Measurements from ENCODE around the gene MAST4. TPM values are rescaled to one million over a fixed set of nuclear protein-coding genes. Genes with fewer than 3 reads are reported as not detected.

The MAST4 gene
- polyA plus RNA-seq, 1 donor (not counting 4 experiments of a cell fraction or from before 2014, with no cell fraction given), result 19.8 TPM

DNA sequence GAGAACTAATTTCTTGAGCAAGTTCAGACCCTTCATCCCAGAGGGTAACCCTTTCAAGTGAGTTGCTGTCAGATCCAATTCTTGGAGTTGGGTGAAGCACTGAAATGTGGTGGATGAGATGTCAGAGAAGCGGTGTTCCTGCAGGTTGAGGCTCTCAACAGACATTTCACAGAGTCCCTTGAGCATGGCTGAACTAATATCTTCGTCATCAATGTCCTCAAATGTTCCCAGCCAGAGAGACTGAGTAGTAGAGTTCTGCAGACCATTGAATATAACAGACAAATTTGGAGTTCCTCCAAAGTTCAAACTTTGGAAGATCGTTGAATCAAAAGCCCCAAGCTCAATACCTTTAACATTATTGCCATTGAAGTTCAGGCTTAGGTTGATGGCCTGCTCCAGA, 587.7 kb downstream of the MAST4 start:
- TF ChIP-seq EZH2 (IDR thresholded peaks at IDR 0.05; ENCODE audit: low read length) (no peak), CTCF (optimal IDR thresholded peaks at IDR 0.05 in 1 of 3, IDR thresholded peaks at IDR 0.05 in 1 of 3, conservative IDR thresholded peaks at IDR 0.05 in 1 of 3; ENCODE audit: extremely low read depth in 1 of 3, insufficient read depth in 2 of 3, low read length in 3 of 3) (no peak)
- dilution Hi-C loops (cut with MboI; ENCODE audit: extremely low pct_ligation_motif_present, low sequenced_read_pairs), result no loop called here
- Histone ChIP-seq H3K4me1 (ENCODE audit: control insufficient read depth, extremely low read depth, insufficient read depth, low read length) (peaks cover 4% of the 10 kb centered on the region), H2AFZ (ENCODE audit: control insufficient read depth, low read length) (no peak overlapping the region), H3K36me3 (ENCODE audit: control insufficient read depth in 2 of 2, extremely low read depth in 1 of 2, insufficient read depth in 2 of 2, low read length in 2 of 2) (no peaks in the 10 kb centered on the region), H3K27ac (ENCODE audit: control insufficient read depth, insufficient read depth, low read length) (no peak overlapping the region), H3K79me2 (ENCODE audit: control insufficient read depth, insufficient read depth, low read length) (no peaks in the 10 kb centered on the region), H3K9me3 (ENCODE audit: control insufficient read depth, low read depth, low read length) (no peaks in the 10 kb centered on the region), H4K20me1 (ENCODE audit: control insufficient read depth, extremely low read depth, insufficient read depth, low read length) (no peaks in the 10 kb centered on the region), H3K4me2 (ENCODE audit: control insufficient read depth, extremely low read depth, insufficient read depth, low read depth, low read length) (no peak overlapping the region), H3K4me3 (ENCODE audit: control insufficient read depth in 2 of 3, extremely low read depth in 1 of 3, insufficient read depth in 2 of 3, low read depth in 1 of 3, low read length in 3 of 3) (no peak overlapping the region), H3K9me1 (ENCODE audit: control insufficient read depth, extremely low read depth, insufficient read depth, low read length) (no peaks in the 10 kb centered on the region), H3K9ac (ENCODE audit: control insufficient read depth, extremely low read depth, insufficient read depth, low read length) (no peak overlapping the region), H3K27me3 (ENCODE audit: control insufficient read depth, extremely low read depth, insufficient read depth, low read length) (no peaks in the 10 kb centered on the region)
- FAIRE-seq (no peak), DNase-seq (ENCODE audit: low read depth, low spot score) (no peak)

DNA sequence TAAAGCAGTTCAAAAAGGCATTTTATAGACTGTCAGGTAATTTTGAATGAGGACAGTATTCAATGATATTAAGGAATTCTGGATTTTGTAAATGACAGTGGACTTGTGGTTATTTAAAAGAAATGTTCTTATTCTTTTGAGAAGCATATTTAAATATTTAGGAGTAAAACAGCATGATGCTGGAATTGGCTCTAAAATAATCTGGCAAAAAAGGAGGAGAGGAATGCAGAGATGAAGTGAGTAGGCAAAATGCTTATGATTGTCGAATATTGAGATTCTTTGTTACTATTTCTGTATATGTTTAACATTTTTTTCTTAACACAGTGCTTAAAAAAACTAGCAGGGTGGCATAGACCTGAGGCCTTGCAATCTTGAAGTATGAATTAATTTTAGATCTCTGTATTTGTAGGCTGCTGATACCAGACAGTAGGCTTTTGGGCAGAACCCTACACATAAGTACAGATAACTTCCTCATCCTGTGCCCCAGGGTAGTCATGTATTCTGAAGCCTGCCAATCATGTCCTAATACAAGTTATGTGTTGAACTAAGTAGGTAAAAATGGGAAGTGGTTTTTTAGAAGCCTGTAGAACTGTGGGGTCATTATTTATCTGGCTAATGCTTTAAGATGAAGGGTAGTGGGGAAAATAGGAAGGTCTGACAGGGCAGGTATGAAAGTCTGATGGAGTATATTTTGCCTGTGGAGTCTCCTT, 591.0 kb downstream of the MAST4 start:
- dilution Hi-C loops (cut with MboI; ENCODE audit: extremely low pct_ligation_motif_present, low sequenced_read_pairs), result no loop called here
- no peak overlapping the region for H3K4me3 ChIP-seq (ENCODE audit: control insufficient read depth in 2 of 3, extremely low read depth in 1 of 3, insufficient read depth in 2 of 3, low read depth in 1 of 3, low read length in 3 of 3)
- H3K9me1 ChIP-seq (ENCODE audit: control insufficient read depth, extremely low read depth, insufficient read depth, low read length), result no peaks in the 10 kb centered on the region
- no peak overlapping the region for H3K27ac ChIP-seq (ENCODE audit: control insufficient read depth, insufficient read depth, low read length)
- DNase-seq (ENCODE audit: low read depth, low spot score) (no peak), FAIRE-seq (no peak)
- no peaks in the 10 kb centered on the region for H3K27me3 ChIP-seq (ENCODE audit: control insufficient read depth, extremely low read depth, insufficient read depth, low read length)
- H3K79me2 ChIP-seq (ENCODE audit: control insufficient read depth, insufficient read depth, low read length), result no peaks in the 10 kb centered on the region
- no peak overlapping the region for H3K4me2 ChIP-seq (ENCODE audit: control insufficient read depth, extremely low read depth, insufficient read depth, low read depth, low read length)
- H3K9me3 ChIP-seq (ENCODE audit: control insufficient read depth, low read depth, low read length), result no peaks in the 10 kb centered on the region
- H3K36me3 ChIP-seq (ENCODE audit: control insufficient read depth in 2 of 2, extremely low read depth in 1 of 2, insufficient read depth in 2 of 2, low read length in 2 of 2), result no peaks in the 10 kb centered on the region
- H4K20me1 ChIP-seq (ENCODE audit: control insufficient read depth, extremely low read depth, insufficient read depth, low read length), result no peaks in the 10 kb centered on the region
- peaks cover 4% of the 10 kb centered on the region for H3K4me1 ChIP-seq (ENCODE audit: control insufficient read depth, extremely low read depth, insufficient read depth, low read length)
- TF ChIP-seq EZH2 (IDR thresholded peaks at IDR 0.05; ENCODE audit: low read length) (no peak), CTCF (optimal IDR thresholded peaks at IDR 0.05 in 1 of 3, IDR thresholded peaks at IDR 0.05 in 1 of 3, conservative IDR thresholded peaks at IDR 0.05 in 1 of 3; ENCODE audit: extremely low read depth in 1 of 3, insufficient read depth in 2 of 3, low read length in 3 of 3) (no peak)
- H3K9ac ChIP-seq (ENCODE audit: control insufficient read depth, extremely low read depth, insufficient read depth, low read length), result no peak overlapping the region
- H2AFZ ChIP-seq (ENCODE audit: control insufficient read depth, low read length), result no peak overlapping the region

Data from keratinocyte (primary cell).